SJSA1 (cell line): ENCODE data around the gene UNC13D. TPM values are rescaled to one million over a fixed set of nuclear protein-coding genes. Genes with fewer than 3 reads are reported as not detected.

Source experiments
- DNase-seq, 2 experiments: peaks; one replicate each; pipeline ENCODE4 v3.0.0-alpha.2; 2015 to 2020; ENCODE audit warnings: low spot score in 2 of 2, low read depth in 1 of 2
- H3K27ac ChIP-seq: fragments of 250-450 bp; sonication (Bioruptor Pico); 2 replicates; pipeline ENCODE4 v1.5.1; 2020; ENCODE audit warnings: mild to moderate bottlenecking, moderate library complexity
- H3K27me3 ChIP-seq: fragments of 250-450 bp; sonication (Bioruptor Pico); replicated peaks from 2 replicates; pipeline ENCODE4 v1.5.1; 2020; ENCODE audit warnings: mild to moderate bottlenecking, moderate library complexity
- H3K36me3 ChIP-seq: fragments of 250-450 bp; sonication (Bioruptor Pico); 2 replicates; pipeline ENCODE4 v1.5.1; 2020; ENCODE audit warnings: mild to moderate bottlenecking
- H3K4me1 ChIP-seq: fragments of 250-450 bp; sonication (Bioruptor Pico); replicated peaks from 2 replicates; pipeline ENCODE4 v1.6.1; 2021; ENCODE audit warnings: mild to moderate bottlenecking
- H3K4me3 ChIP-seq: fragments of 250-450 bp; sonication (Bioruptor Pico); 2 replicates; pipeline ENCODE4 v1.5.1; 2020; ENCODE audit warnings: mild to moderate bottlenecking
- H3K9me3 ChIP-seq: fragments of 250-450 bp; sonication (Bioruptor Pico); replicated peaks from 2 replicates; pipeline ENCODE4 v1.5.1; 2020; ENCODE audit warnings: mild to moderate bottlenecking
- total RNA-seq: library from RNA; depleted of rRNA; stranded (reverse); fragments of >200 nt; shearing (Covaris generic); gene quantifications from 2 replicates; pipeline ENCODE4 v1.2.3, GENCODE V29; 2014

Gene UNC13D
- total RNA-seq, 1 experiment from 2014 or later, result not detected

- Histone ChIP-seq H3K9me3 (no peaks in the 10 kb centered on the region), H3K27me3 (no peaks in the 10 kb centered on the region), H3K4me3 (no peak overlapping the region), H3K4me1 (peaks cover 8% of the 10 kb centered on the region), H3K27ac (no peak overlapping the region), H3K36me3 (peaks cover 18% of the 10 kb centered on the region)
- peak in 1 of 2 experiments; percentile 48 for DNase-seq
These were observed 1.8 kb downstream of the UNC13D start for GRCh38 chr17:75842411-75842810.

- Histone ChIP-seq H3K36me3 (peaks cover 2% of the 10 kb centered on the region), H3K27ac (no peak overlapping the region), H3K4me3 (no peak overlapping the region), H3K4me1 (peaks cover 8% of the 10 kb centered on the region), H3K27me3 (no peaks in the 10 kb centered on the region), H3K9me3 (no peaks in the 10 kb centered on the region)
- DNase-seq, result no peak
These were observed 3.4 kb downstream of the UNC13D start for GRCh38 chr17:75840799-75841164.

GRCh38 chr17:75839942-75840798 is 4.0 kb downstream of the UNC13D start:
- Histone ChIP-seq H3K9me3 (no peaks in the 10 kb centered on the region), H3K27ac (no peak overlapping the region), H3K36me3 (no peaks in the 10 kb centered on the region), H3K4me3 (no peak overlapping the region), H3K4me1 (peaks cover 5% of the 10 kb centered on the region), H3K27me3 (no peaks in the 10 kb centered on the region)
- no peak for DNase-seq

- no peak for DNase-seq
- no peaks in the 10 kb centered on the region for H3K36me3 ChIP-seq
- no peak overlapping the region for H3K4me3 ChIP-seq
- no peaks in the 10 kb centered on the region for H3K4me1 ChIP-seq
- H3K9me3 ChIP-seq, result no peaks in the 10 kb centered on the region
- no peaks in the 10 kb centered on the region for H3K27me3 ChIP-seq
- H3K27ac ChIP-seq, result no peak overlapping the region
These were observed 5.8 kb downstream of the UNC13D start for GRCh38 chr17:75838410-75838809.

GRCh38 chr17:75837899-75838298 is 6.3 kb downstream of the UNC13D start:
- Histone ChIP-seq H3K27ac (no peak overlapping the region), H3K27me3 (no peaks in the 10 kb centered on the region), H3K4me1 (no peaks in the 10 kb centered on the region), H3K36me3 (no peaks in the 10 kb centered on the region), H3K9me3 (no peaks in the 10 kb centered on the region), H3K4me3 (no peak overlapping the region)
- no peak for DNase-seq

GRCh38 chr17:75836605-75837004 is 7.6 kb downstream of the UNC13D start:
- Histone ChIP-seq H3K4me1 (0 out of 2 replicates have a peak, but pooled peaks cover 5% of the 10 kb centered on the region), H3K9me3 (no peaks in the 10 kb centered on the region), H3K4me3 (no peak overlapping the region), H3K27me3 (no peaks in the 10 kb centered on the region), H3K27ac (no peak overlapping the region), H3K36me3 (no peaks in the 10 kb centered on the region)
- DNase-seq, result no peak

- Histone ChIP-seq H3K4me1 (0 out of 2 replicates have a peak, but pooled peaks cover 5% of the 10 kb centered on the region), H3K27ac (no peak overlapping the region), H3K9me3 (no peaks in the 10 kb centered on the region), H3K4me3 (no peak overlapping the region), H3K36me3 (no peaks in the 10 kb centered on the region), H3K27me3 (no peaks in the 10 kb centered on the region)
- no peak for DNase-seq
These were observed 8.6 kb downstream of the UNC13D start for GRCh38 chr17:75835654-75835987.

- Histone ChIP-seq H3K4me1 (0 out of 2 replicates have a peak, but pooled peaks cover 5% of the 10 kb centered on the region), H3K36me3 (no peaks in the 10 kb centered on the region), H3K4me3 (no peak overlapping the region), H3K9me3 (no peaks in the 10 kb centered on the region), H3K27me3 (no peaks in the 10 kb centered on the region), H3K27ac (no peak overlapping the region)
- no peak for DNase-seq
These were observed 9.1 kb downstream of the UNC13D start for GRCh38 chr17:75834928-75835653.

- H3K27ac ChIP-seq, result no peak overlapping the region
- 0 out of 2 replicates have a peak, but pooled peaks cover 5% of the 10 kb centered on the region for H3K4me1 ChIP-seq
- DNase-seq, result no peak
- H3K27me3 ChIP-seq, result no peaks in the 10 kb centered on the region
- H3K9me3 ChIP-seq, result no peaks in the 10 kb centered on the region
- H3K36me3 ChIP-seq, result no peaks in the 10 kb centered on the region
- H3K4me3 ChIP-seq, result no peak overlapping the region
These were observed 9.8 kb downstream of the UNC13D start for GRCh38 chr17:75834279-75834920.

GRCh38 chr17:75832652-75833400 is 11.4 kb downstream of the UNC13D start:
- no peaks in the 10 kb centered on the region for H3K36me3 ChIP-seq
- H3K4me1 ChIP-seq, result peaks cover 9% of the 10 kb centered on the region
- H3K9me3 ChIP-seq, result no peaks in the 10 kb centered on the region
- DNase-seq, result no peak
- no peak overlapping the region for H3K4me3 ChIP-seq
- H3K27me3 ChIP-seq, result no peaks in the 10 kb centered on the region
- no peak overlapping the region for H3K27ac ChIP-seq

GRCh38 chr17:75832164-75832651 is 12.0 kb downstream of the UNC13D start:
- no peak for DNase-seq
- Histone ChIP-seq H3K27me3 (no peaks in the 10 kb centered on the region), H3K27ac (no peak overlapping the region), H3K4me3 (no peak overlapping the region), H3K9me3 (no peaks in the 10 kb centered on the region), H3K4me1 (peaks cover 15% of the 10 kb centered on the region), H3K36me3 (no peaks in the 10 kb centered on the region)

GRCh38 chr17:75831032-75831571 is 13.1 kb downstream of the UNC13D start:
- H3K27me3 ChIP-seq, result no peaks in the 10 kb centered on the region
- DNase-seq, result no peak
- peaks cover 8% of the 10 kb centered on the region; the same call in 1 of the 2 replicates for H3K36me3 ChIP-seq
- peaks cover 16% of the 10 kb centered on the region for H3K4me1 ChIP-seq
- no peak overlapping the region for H3K27ac ChIP-seq
- H3K9me3 ChIP-seq, result no peaks in the 10 kb centered on the region
- H3K4me3 ChIP-seq, result no peak overlapping the region
